IPS DF 19.7 (cell line): ENCODE measurements around the gene SBF2.
A peak's percentile ranks its signal among the peaks of the same experiment; 100 is the strongest.
"Not testable (repeated sequence)": the region's sequence is repeated elsewhere in the genome, so short reads cannot be mapped to it uniquely, and the experiment has no call there.

Experiments used
- DNase-seq: peaks from one replicate; pipeline ENCODE4 v3.0.0-alpha.2; 2013; ENCODE audit warnings: low read depth, low spot score

Gene SBF2

DNA sequence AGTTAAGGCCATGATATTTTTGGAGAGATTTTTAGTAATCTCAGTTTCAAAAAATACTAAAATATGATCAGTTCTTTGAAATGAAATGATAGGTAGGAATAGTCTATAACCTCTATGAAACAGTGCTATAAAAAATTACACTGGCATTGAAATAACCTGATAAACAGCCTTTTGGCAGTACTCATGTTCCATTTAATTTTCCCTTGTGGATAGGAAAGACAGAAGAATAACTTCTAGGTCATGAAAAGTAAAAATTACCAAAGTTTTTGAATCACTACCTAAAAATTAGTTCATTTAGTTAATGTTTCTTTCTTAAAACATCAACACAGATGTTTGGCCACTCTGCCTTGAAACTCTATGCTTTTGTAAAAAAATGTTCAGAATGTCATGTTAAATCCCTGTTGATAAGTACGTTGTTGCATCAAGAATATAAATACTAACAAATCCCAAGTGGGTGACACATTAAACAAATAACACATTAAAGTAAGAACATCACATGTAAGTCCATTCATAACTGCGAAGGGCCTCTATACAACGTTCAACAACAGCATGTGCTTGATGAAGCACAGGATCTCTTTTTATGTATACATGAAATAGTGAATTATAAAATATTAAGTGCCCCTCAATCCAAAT lies 339.9 kb downstream of the SBF2 start:
- DNase-seq: no peak

DNA sequence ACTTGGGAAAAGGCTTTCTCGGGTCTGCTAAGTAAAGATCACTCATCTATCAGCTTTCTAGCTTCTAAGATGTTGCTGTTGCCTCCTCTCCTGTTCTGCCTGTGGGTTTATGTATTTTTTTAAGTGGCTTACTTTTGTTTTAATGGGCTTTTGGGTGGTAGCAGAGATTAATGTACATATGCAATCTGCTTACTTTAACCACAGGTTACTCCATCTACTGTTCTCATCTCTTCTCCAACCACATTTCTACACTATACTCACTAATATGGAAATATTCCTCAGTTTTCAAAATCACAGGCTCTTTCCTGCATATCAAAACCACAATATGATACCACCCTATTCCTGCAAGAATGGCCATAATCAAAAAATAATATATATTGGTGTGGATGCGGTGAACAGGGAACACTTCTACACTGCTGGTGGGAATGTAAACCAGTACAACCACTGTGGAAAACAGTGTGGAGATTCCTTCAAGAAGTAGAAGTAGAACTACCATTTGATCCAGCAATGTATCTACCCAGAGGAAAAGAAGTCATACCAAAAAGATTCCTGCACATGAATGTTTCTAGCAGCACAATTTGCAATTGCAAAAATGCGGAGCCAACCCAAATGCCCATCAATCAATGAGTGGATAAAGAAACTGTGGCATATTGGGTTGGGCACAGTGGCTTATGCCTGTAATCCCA lies 341.4 kb downstream of the SBF2 start:
- no peak for DNase-seq

DNA sequence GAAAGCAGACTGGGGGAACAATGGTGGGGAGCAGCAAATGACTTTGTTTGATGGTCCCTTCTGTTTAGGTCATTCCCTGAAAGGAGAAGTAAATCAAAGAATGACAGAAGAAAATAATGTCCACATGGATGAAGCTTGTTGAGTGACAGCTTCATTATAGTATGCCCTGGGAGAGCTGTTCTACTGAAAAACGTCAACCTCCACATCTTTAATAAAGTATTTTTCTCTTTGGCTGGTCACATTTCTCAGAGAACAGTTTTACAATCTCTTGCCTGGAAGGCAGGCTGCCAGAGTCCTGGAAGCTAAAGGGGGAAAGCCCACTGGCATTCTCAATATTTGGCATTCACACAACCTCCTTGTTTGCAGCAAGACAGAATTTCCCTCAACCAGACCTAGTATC lies 342.2 kb downstream of the SBF2 start:
- no peak for DNase-seq

DNA sequence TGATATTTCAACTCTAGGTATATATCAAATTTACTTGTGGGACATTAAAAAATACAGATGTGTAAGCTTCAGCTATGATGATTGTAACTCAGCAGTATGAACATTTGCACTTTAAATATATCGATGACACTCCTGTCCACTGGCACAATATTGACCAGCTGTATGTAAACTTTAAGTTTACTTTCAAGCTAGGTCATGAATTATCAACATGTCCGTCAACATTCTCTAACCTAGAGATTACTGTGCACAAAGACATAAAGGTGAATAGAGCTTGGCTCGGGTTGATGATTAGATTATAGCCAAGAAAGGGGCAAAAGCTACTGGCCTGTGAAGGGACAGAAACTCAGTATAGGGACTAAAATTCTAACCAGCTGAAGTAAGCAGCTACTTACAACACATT lies 343.6 kb downstream of the SBF2 start:
- no peak for DNase-seq

- DNase-seq: no peak
These were observed 346.7 kb downstream of the SBF2 start for GRCh38 chr11:9947231-9947864.

- not testable (repeated sequence) for DNase-seq
These were observed 348.3 kb downstream of the SBF2 start for GRCh38 chr11:9945680-9946079.

- DNase-seq: no peak
These were observed 350.5 kb downstream of the SBF2 start for GRCh38 chr11:9943386-9944110.

GRCh38 chr11:9941991-9942390 lies 352.0 kb downstream of the SBF2 start:
- DNase-seq: no peak

- DNase-seq: not testable (repeated sequence)
These were observed 354.9 kb downstream of the SBF2 start for GRCh38 chr11:9939150-9939549.

DNA sequence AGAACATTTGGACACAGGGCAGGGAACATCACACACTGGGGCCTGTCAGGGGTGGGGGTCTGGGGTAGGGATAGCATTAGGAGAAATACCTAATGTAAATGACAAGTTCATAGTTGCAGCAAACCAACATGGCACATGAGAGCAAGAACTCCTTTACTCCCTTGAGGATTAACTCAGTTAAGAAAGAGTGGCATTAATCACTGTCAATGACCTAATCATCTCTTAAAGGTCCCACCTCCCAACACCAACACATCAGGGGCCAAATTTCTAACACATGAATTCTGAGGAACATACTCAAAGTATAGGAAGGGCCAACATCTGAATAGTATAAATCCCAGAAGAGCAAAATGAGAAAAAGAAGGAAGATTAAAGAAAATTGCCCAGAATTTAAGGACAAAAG lies 357.3 kb downstream of the SBF2 start:
- DNase-seq: no peak

- not testable (repeated sequence) for DNase-seq
These were observed 361.2 kb downstream of the SBF2 start for GRCh38 chr11:9932843-9933242.

DNA sequence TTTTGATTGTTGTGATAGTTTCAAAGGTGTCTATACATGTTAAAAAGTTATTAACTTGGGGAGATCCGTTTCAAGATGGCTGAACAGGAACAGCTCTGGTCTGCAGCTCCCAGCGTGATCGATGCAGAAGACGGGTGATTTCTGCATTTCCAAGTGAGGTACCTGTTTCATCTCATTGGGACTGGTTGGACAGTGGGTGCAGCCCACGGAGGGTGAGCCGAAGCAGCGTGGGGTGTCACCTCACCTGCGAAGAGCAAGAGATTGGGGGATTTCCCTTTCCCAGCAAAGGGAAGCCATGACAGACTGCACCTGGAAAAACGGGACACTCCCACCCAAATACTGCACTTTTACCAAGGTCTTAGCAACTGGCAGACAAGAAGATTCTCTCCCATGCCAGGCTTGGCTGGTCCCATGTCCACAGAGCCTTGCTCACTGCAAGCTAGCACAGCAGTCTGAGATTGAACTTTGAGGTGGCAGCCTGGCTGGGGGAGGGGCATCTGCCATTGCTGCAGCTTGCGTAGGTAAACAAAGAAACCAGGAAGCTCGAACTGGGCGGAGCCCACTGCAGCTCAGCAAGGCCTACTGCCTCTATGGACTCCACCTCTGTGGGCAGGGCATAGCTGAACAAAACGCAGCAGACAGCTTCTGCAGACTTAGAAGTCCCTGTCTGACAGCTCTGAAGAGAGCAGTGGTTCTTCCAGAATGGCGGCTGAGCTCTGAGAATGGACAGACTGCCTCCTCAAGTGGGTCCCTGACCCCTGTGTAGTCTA lies 363.3 kb downstream of the SBF2 start:
- DNase-seq: not testable (repeated sequence)

DNA sequence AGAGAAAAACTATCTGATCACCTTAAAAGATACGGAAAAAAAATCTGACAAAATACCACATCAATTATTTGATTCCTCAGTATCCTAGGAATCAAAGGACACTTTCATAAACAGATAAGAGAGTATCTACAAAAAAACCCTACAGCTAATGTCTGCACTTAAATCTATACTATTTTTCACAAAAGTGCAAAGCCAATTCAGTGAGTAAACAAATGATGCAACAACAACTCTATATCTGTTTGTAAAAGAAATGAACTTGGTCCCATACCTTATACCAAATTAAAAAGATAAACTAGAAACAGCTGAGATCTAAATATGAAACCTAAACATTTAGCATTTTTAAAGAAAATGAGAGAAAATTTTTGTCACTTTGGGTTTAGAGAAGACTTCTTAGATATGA lies 366.3 kb downstream of the SBF2 start:
- no peak for DNase-seq

DNA sequence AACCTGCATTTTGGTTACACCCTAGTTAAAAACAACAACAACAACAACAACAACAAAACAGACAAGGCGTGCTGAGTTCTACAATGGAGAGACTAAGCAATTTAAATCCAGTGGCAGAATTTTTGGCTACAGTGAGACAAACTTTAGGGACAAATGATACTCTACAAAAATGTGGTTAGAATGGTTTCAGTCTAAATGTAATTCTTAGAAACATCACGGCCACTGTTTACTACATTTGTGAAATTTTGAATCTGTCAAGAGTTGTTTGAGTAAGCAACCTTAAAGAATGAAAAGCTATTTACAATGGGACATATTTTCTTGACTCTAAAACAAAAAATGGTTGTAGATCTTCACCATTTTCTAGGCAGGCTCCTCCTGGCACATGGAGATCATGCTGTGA lies 370.7 kb downstream of the SBF2 start:
- DNase-seq: no peak

DNA sequence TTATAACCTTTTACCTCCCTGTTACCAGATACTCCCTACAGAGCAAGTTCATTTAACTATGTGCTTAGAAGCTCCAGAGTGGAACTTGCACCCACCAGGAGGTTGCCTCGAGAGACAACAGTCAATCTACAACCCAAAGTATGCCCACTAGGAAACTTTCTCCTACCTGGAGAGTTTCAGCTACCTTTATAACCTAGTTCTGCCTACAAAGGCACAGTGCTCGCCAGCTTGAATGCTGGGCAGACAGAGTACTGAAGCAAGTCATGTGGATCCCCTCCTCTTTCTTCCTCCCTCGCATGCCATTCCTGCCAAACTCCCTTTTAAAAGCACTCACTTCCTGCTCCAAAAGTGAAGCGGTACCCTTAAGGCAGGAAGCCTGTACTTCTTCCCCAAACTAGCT lies 371.2 kb downstream of the SBF2 start:
- DNase-seq: peak; percentile 92

GRCh38 chr11:9916480-9916879 lies 377.5 kb downstream of the SBF2 start:
- DNase-seq: no peak

GRCh38 chr11:9914064-9914463 lies 380.0 kb downstream of the SBF2 start:
- no peak for DNase-seq

GRCh38 chr11:9905960-9906791 lies 387.8 kb downstream of the SBF2 start:
- peak; percentile 85 for DNase-seq

GRCh38 chr11:9905501-9905951 lies 388.5 kb downstream of the SBF2 start:
- no peak for DNase-seq

- DNase-seq: no peak
These were observed 390.4 kb downstream of the SBF2 start for GRCh38 chr11:9903579-9903978.

GRCh38 chr11:9901943-9902342 lies 392.1 kb downstream of the SBF2 start:
- no peak for DNase-seq
